HG03095 (cell line): ENCODE results near the gene MBD2.
"Not testable (repeated sequence)": the region's sequence is repeated elsewhere in the genome, so short reads cannot be mapped to it uniquely, and the experiment has no call there.

Source experiments
- ATAC-seq: cut with Tn5 transposase; IDR thresholded peaks from one replicate; pipeline ENCODE4 v1.9.1; 2021; ENCODE audit warnings: moderate library complexity; ENCODE audit not compliant: unreplicated experiment

MBD2 gene

GRCh38 chr18:54238173-54238936, 13.9 kb upstream of the MBD2 start:
- no peak for ATAC-seq

DNA sequence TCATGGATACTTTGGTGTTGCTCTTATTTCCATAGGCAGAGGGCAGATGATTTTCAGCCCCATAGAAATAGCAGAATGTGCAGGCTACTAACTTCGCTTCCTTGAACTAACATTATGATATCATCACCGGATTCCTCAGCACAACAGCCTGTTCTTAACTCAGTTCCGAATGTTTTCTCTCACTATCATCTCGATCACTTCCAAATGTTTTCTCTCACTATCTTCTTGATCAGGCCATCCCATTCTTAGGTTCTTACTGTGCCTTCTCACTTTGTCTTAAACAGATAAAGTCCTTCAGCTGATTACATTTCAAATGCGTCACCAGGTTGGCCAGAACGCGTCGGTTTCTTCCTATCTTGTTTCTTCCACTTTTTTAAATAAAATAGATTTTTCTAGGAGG, 11.4 kb upstream of the MBD2 start:
- no peak for ATAC-seq

DNA sequence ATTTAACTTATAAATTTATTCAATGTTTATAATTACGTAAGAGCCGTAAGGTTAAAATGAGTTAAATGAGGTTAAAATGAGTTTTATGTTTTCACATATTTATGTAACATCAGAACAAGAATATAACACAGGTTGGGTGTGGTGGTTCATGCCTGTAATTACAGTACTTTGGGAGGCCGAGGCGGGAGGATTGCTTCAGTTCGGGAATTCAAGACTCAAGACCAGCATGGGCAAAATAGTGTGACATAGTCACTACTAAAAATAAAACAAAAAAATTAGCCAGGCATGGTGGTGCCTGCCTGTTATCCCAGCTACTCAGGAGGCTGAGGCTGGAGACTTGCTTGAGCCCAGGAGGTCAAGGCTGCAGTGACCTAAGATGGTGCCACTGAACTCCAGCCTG, 9.3 kb upstream of the MBD2 start:
- ATAC-seq, result no peak

- ATAC-seq, result no peak
These were observed 8.8 kb upstream of the MBD2 start for GRCh38 chr18:54233228-54233625.

DNA sequence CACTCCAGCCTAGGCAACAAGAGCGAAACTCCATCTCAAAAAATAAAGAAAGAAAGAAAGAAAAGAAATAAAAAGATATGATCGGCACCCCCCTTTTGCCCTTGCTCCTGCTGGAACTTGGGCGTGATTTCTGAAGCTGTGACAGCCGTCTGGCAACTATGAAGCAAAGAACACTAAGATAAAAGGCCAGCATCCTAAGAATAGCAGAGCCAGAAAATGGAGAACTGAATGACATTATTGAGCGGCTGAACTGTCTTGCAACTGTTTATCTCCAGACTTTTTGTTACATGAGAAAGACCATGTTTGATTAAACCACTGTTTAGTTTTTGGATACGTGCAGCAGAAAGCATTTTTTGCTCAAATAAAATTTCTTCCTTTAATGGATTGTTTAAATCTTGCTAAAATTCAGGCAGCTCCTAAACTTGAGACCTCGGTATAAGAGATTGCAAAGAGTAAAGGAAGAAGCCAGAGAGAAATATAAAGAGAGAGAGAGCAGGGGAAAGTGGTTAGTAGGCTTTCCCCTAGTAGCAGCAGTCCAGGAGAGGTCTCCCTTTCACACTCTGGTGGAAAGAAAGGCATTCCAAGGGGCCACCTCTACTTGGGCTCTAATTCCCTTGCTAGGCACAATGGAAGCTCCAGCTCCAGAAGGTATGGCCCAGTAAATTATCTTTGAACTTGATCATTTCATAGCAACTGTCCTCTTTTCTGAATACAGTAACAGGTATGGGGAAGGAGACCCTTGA, 8.2 kb upstream of the MBD2 start:
- ATAC-seq, result no peak

DNA sequence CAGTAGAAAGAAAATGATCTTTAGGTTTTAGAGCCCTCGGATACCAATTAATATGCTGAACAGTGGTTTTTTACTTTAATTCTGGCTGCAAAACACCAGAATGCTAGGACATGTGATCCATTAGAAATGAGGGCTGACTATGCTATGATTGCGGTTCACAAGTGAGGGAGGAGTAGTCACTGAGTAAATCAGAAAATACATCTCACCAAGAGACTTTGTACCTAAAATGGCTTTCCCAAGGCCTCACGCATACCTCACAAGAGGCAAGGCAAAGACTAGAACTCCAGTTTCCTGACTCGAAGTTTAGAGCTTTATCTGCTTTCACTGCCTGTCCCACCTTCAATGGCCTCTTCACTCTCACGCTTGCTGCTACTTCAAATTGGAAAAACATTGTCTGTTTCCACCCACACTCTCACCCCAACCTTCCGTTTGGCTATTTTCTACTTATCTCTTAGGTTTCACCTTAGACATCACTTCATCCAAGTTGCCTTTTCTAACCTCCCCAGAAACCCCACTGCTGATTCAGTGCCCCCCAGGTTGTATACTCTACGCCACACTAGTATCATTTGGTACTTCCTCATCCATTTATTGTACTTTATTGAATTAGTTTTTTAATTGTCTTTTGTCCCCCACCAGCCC, 5.1 kb upstream of the MBD2 start:
- no peak for ATAC-seq

DNA sequence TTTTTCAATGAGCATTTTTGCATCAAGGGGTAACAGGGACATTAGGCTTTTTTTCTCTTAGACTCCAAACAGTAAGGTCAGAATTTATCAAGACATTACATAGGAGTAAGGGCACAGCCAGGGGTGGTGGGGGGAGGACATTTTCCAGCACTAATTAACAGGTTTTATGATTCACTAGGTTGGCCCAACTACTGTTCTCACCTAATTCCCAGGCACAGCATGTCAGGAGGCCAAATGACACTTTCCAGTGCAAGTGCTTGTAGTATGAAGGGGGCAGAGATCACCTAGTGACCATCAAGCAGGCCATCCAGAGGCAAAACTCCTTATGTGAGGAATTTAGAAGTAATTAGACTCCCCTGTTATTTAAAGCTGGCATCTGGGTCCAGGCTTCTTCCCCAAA, 3.9 kb upstream of the MBD2 start:
- ATAC-seq, result no peak

- ATAC-seq, result peak; percentile 5
These were observed 764 bp downstream of the MBD2 start for GRCh38 chr18:54223568-54224241.

- ATAC-seq, result peak; percentile 25
These were observed 1.4 kb downstream of the MBD2 start for GRCh38 chr18:54222922-54223567.

DNA sequence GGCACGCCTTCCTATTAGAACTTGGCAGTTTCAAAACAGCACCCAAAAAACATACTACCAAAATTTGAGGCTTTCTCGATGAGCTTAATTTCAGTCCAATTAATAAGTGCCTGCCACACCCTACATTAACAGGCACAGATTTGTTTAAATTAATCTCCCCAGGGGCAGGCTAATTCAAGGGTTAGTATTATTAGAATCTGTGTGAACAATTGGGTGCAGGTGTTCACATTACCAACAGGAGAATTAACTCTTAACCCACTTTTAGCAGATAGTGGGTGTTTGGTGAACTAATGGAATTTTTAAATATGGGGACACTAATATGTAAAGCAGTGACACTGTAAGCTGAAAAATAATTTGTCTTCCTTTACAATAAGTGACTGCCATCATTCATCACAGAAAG, 4.1 kb downstream of the MBD2 start:
- ATAC-seq, result no peak

- ATAC-seq, result not testable (repeated sequence)
These were observed 5.7 kb downstream of the MBD2 start for GRCh38 chr18:54218803-54219202.

GRCh38 chr18:54218299-54218698, 6.2 kb downstream of the MBD2 start:
- ATAC-seq, result no peak

GRCh38 chr18:54217624-54218023, 6.8 kb downstream of the MBD2 start:
- ATAC-seq, result peak; percentile 41

GRCh38 chr18:54215069-54215468, 9.4 kb downstream of the MBD2 start:
- no peak for ATAC-seq

GRCh38 chr18:54210463-54210862, 14.0 kb downstream of the MBD2 start:
- ATAC-seq, result peak; percentile 37

DNA sequence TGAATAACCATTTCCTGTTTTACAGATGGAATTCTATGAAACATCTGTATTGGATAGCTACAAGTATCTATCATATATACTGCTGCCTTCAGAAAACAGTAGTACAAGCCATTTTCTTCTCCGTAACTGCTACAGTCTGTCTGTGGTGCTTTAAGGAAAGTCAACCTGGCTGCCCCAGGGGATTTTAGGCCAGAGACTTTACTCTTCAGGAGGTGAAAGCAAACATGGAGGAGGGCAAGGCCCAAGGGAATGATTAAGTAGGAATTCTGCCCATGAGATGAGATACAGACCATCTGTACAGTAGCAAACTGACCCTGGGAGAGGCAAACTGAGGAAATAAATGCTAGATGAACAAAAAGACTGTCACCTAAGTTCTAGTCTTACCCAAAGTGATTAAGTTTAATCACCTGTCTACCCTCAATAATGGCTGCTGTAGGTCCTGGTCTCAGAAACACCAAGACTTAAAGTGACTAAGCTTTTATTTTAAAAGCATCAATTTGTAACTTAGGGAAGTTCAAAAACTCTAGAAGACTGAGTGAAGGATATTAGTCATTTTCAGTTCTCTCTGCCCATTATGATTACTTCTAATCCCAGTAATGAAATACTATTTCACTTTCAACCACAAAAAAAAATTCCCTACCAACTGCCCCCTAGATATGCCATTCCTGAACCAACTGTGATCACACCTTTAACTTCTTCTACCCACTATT, 14.8 kb downstream of the MBD2 start:
- ATAC-seq, result peak; percentile 69

DNA sequence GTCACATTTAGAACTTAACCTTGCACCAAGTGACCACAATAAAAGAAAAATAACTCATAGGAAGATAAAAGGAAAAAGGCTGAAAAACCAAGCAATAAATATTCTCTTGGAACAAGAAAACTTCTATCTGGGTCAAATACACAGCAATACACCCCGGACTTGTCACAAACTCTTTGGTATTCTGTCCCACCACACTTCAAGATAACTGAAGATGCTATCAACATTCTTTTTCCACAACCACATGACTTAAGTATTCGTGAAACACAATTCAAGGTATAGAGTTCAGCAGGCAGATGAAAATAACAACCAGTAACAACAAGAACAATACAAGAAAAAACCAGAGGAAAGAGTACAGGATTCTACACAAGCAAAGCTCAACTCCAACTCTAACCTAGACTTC, 18.0 kb downstream of the MBD2 start:
- ATAC-seq, result no peak

- ATAC-seq, result no peak
These were observed 18.5 kb downstream of the MBD2 start for GRCh38 chr18:54205959-54206358.

DNA sequence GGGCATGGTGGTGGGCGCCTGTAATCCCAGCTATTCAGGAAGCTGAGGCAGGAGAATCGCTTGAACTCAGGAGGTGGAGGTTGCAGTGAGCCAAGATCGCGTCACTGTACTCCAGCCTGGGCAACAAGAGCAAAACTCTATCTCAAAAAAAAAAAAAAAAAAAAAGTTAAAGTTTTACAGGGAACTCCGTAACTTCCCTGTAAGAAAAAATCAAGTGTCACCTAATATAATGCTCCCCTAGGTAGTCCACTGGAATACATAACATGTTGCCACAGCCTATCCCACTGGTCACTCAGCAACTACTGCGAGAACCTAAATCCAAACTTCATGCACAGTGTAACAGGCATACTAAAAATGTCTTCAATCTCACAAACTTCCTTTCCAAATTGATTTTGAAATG, 19.0 kb downstream of the MBD2 start:
- ATAC-seq, result not testable (repeated sequence)

GRCh38 chr18:54204883-54205282, 19.6 kb downstream of the MBD2 start:
- ATAC-seq, result no peak
